Left lung (tissue), 10 donors: ENCODE measurements around the gene GLDN. TPM values are rescaled to one million over a fixed set of nuclear protein-coding genes. Genes with fewer than 3 reads are reported as not detected.

ENCODE experiments used
- ATAC-seq: fragments of 200-7000 bp; cut with Tn5 transposase; one replicate; pipeline ENCODE4 v1.9.1; 2020; ENCODE audit warnings: moderate library complexity
- DNase-seq, 4 donors: peaks; one replicate each; pipeline ENCODE4 v3.0.0-alpha.2; 2013 to 2020
- H3K27ac ChIP-seq, 2 donors: fragments of 200-600 bp; sonication (generic) in 1 of 2; one replicate each; pipeline versions ENCODE4 v1.5.0 to v1.8.0; 2020 to 2021
- H3K27me3 ChIP-seq, 2 donors: fragments of 200-600 bp; sonication (generic) in 1 of 2; one replicate each; pipeline versions ENCODE4 v1.5.0 to v1.8.0; 2020 to 2021
- H3K36me3 ChIP-seq, 2 donors: fragments of 200-600 bp; sonication (generic) in 1 of 2; one replicate each; pipeline versions ENCODE4 v1.5.0 to v1.8.0; 2020 to 2021
- H3K4me1 ChIP-seq, 2 donors: fragments of 200-600 bp; one replicate each; pipeline ENCODE4 v1.8.0; 2021
- H3K4me3 ChIP-seq, 2 donors: fragments of 200-600 bp; sonication (generic) in 1 of 2; one replicate each; pipeline versions ENCODE4 v1.5.0 to v1.8.0; 2020 to 2021; ENCODE audit warnings: mild to moderate bottlenecking in 1 of 2
- H3K9me3 ChIP-seq, 2 donors: fragments of 200-600 bp; sonication (generic) in 1 of 2; one replicate each; pipeline versions ENCODE4 v1.5.0 to v1.8.0; 2020 to 2021
- intact Hi-C, 2 donors: fragments of 100-400 bp; cut with DNase I; formaldehyde crosslinking; loops; one replicate each; pipeline versions ENCODE4 v1.11.2 to v1.14.2; 2022
- polyA plus RNA-seq, 6 donors: library from polyadenylated mRNA; unstranded; fragments of 120-200 nt; gene quantifications; one replicate each; pipeline ENCODE4 v1.2.1, GENCODE V29; 2013; ENCODE audit not compliant: insufficient read length in 6 of 6
- total RNA-seq, 2 donors: library from RNA; stranded (reverse); fragmentation: NEBNext Ultra II Directional; extraction: Animal tissue kit (Norgen Biotek cat#: 25700); gene quantifications; one replicate each; pipeline ENCODE4 v1.2.1, GENCODE V29; 2021
- TF ChIP-seq, protein P1 (sequence below), 2 donors: fragments of 200-600 bp; sonication (generic) in 1 of 2; IDR thresholded peaks; one replicate each; pipeline versions ENCODE4 v1.5.0 to v1.8.0; 2021; ENCODE audit warnings: antibody characterized with exemption in 2 of 2
- donor health status: DM: no; HTN: yes; CAD: no.
- donor health status: DM: no; HTN: no; CAD: no.

The GLDN gene
- total and polyA plus RNA-seq, 8 donors: 0.12 to 58.6 (median 0.25) TPM

DNA sequence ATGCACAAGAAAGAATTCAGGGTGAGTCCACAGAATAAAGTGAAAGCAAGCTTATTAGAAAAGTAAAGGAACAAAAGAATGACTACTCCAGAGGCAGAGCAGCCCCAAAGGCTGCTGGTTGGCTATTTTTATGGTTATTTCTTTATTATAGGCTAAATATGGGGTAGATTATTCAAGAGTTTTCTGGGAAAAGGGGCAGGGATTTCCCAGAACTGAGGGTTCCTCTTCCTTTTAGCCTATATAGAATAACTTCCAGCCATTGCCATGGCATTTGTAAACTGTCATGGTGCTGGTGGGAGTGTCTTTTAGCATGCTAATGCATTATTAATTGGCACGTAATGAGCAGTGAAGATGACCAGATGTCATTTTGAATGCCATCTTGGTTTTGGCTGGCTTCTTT is 13.6 kb downstream of the GLDN start:
- no peaks in the 10 kb centered on the region for H3K9me3 ChIP-seq
- no peak for DNase-seq
- no peaks in the 10 kb centered on the region for H3K27me3 ChIP-seq
- peaks cover 3 to 9% of the 10 kb centered on the region in 2 donors for H3K4me1 ChIP-seq
- no peaks in the 10 kb centered on the region for H3K36me3 ChIP-seq
- no peak for ATAC-seq
- TF ChIP-seq, protein P1, sequence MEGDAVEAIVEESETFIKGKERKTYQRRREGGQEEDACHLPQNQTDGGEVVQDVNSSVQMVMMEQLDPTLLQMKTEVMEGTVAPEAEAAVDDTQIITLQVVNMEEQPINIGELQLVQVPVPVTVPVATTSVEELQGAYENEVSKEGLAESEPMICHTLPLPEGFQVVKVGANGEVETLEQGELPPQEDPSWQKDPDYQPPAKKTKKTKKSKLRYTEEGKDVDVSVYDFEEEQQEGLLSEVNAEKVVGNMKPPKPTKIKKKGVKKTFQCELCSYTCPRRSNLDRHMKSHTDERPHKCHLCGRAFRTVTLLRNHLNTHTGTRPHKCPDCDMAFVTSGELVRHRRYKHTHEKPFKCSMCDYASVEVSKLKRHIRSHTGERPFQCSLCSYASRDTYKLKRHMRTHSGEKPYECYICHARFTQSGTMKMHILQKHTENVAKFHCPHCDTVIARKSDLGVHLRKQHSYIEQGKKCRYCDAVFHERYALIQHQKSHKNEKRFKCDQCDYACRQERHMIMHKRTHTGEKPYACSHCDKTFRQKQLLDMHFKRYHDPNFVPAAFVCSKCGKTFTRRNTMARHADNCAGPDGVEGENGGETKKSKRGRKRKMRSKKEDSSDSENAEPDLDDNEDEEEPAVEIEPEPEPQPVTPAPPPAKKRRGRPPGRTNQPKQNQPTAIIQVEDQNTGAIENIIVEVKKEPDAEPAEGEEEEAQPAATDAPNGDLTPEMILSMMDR (IDR thresholded peaks at IDR 0.05): no peak
- H3K4me3 ChIP-seq: no peak overlapping the region
- intact Hi-C loops: no loop called here
- H3K27ac ChIP-seq: peak overlapping the region in 1 of 2 donors; percentile 16

- no peaks in the 10 kb centered on the region for H3K9me3 ChIP-seq
- ATAC-seq (no peak), DNase-seq (no peak)
- H3K27ac ChIP-seq: no peak overlapping the region
- no peaks in the 10 kb centered on the region for H3K27me3 ChIP-seq
- intact Hi-C loops: no loop called here
- no peaks in the 10 kb centered on the region for H3K36me3 ChIP-seq
- TF ChIP-seq, protein P1 (IDR thresholded peaks at IDR 0.05): no peak
- H3K4me3 ChIP-seq: no peak overlapping the region
- peaks cover 3 to 9% of the 10 kb centered on the region in 2 donors for H3K4me1 ChIP-seq
These were observed 14.7 kb downstream of the GLDN start for GRCh38 chr15:51356147-51356546.

- no peaks in the 10 kb centered on the region for H3K9me3 ChIP-seq
- H3K27me3 ChIP-seq: no peaks in the 10 kb centered on the region
- ATAC-seq: no peak
- no peak overlapping the region for H3K27ac ChIP-seq
- no peaks in the 10 kb centered on the region for H3K36me3 ChIP-seq
- peaks cover 3 to 9% of the 10 kb centered on the region in 2 donors for H3K4me1 ChIP-seq
- no peak for DNase-seq
- intact Hi-C loops: no loop called here
- TF ChIP-seq, protein P1 (IDR thresholded peaks at IDR 0.05): no peak
- H3K4me3 ChIP-seq: no peak overlapping the region
These were observed 15.5 kb downstream of the GLDN start for GRCh38 chr15:51356983-51357382.

- TF ChIP-seq, protein P1 (IDR thresholded peaks at IDR 0.05): no peak
- Histone ChIP-seq H3K4me3 (no peak overlapping the region), H3K4me1 (peaks cover 0 to 6% of the 10 kb centered on the region in 2 donors), H3K27ac (no peak overlapping the region), H3K27me3 (no peaks in the 10 kb centered on the region), H3K36me3 (no peaks in the 10 kb centered on the region), H3K9me3 (no peaks in the 10 kb centered on the region)
- intact Hi-C loops: no loop called here
- DNase-seq (no peak), ATAC-seq (no peak)
These were observed 18.5 kb downstream of the GLDN start for GRCh38 chr15:51359981-51360380.

GRCh38 chr15:51363383-51363782 is 21.9 kb downstream of the GLDN start:
- no peak overlapping the region for H3K4me3 ChIP-seq
- ATAC-seq: no peak
- DNase-seq: no peak
- intact Hi-C loops: no loop called here
- H3K27ac ChIP-seq: no peak overlapping the region
- no peaks in the 10 kb centered on the region for H3K27me3 ChIP-seq
- peaks cover 0 to 12% of the 10 kb centered on the region in 2 donors for H3K4me1 ChIP-seq
- H3K36me3 ChIP-seq: no peaks in the 10 kb centered on the region
- TF ChIP-seq, protein P1 (IDR thresholded peaks at IDR 0.05): no peak
- H3K9me3 ChIP-seq: no peaks in the 10 kb centered on the region
